Osteoblast (primary cell): ENCODE data around the gene ECD. TPM values are rescaled to one million over a fixed set of nuclear protein-coding genes. Genes with fewer than 3 reads are reported as not detected.

Source experiments
- DNase-seq: peaks from one replicate; pipeline ENCODE4 v3.0.0; 2011; ENCODE audit warnings: low spot score, mixed read lengths; ENCODE audit not compliant: insufficient read length; ENCODE audit errors: missing footprints
- H2AFZ ChIP-seq: 2 replicates; pipeline ENCODE4 v1.6.0; 2011; ENCODE audit warnings: mild to moderate bottlenecking, low read length
- H3K27ac ChIP-seq: 2 replicates; pipeline ENCODE4 v1.5.1; 2011; ENCODE audit warnings: mild to moderate bottlenecking, low read depth, low read length, moderate library complexity
- H3K27me3 ChIP-seq: 2 replicates; pipeline ENCODE4 v1.6.0; 2012; ENCODE audit warnings: mild to moderate bottlenecking, control low read depth, inconsistent platforms, low read length, moderate library complexity; ENCODE audit not compliant: insufficient read depth
- H3K36me3 ChIP-seq: 2 replicates; pipeline ENCODE4 v1.5.1; 2011; ENCODE audit warnings: mild to moderate bottlenecking, low read length, control low read depth, moderate library complexity; ENCODE audit not compliant: insufficient read depth
- H3K4me1 ChIP-seq: 2 replicates; pipeline ENCODE4 v1.5.1; 2011; ENCODE audit warnings: mild to moderate bottlenecking, low read length, control low read depth, moderate library complexity; ENCODE audit not compliant: insufficient read depth
- H3K4me2 ChIP-seq: 2 replicates; pipeline ENCODE4 v1.6.0; 2011; ENCODE audit warnings: mild to moderate bottlenecking, low read length; ENCODE audit not compliant: insufficient read depth
- H3K4me3 ChIP-seq: fragments of 200-600 bp; sonication (generic); 3 replicates; pipeline ENCODE4 v1.5.1; 2012; ENCODE audit warnings: mild to moderate bottlenecking, low read length, inconsistent platforms; ENCODE audit not compliant: insufficient read depth
- H3K79me2 ChIP-seq: 2 replicates; pipeline ENCODE4 v1.6.0; 2012; ENCODE audit warnings: mild to moderate bottlenecking, low read length, control low read depth, inconsistent platforms; ENCODE audit not compliant: insufficient read depth
- H3K9me3 ChIP-seq: 2 replicates; pipeline ENCODE4 v1.5.1; 2011; ENCODE audit warnings: low read depth, low read length, control low read depth
- H4K20me1 ChIP-seq: 2 replicates; pipeline ENCODE4 v1.6.0; 2012; ENCODE audit warnings: mild to moderate bottlenecking, low read length, control low read depth; ENCODE audit not compliant: insufficient read depth
- total RNA-seq: library from RNA; depleted of rRNA; stranded (reverse); fragments of >200 nt; gene quantifications from 2 replicates; pipeline ENCODE4 v1.2.3, GENCODE V29; 2012
- TF ChIP-seq, protein P1 (sequence below): IDR thresholded peaks from 2 replicates; pipeline ENCODE4 v1.5.1; 2011; ENCODE audit warnings: mild to moderate bottlenecking, low read depth, low read length, moderate library complexity; ENCODE audit errors: extremely low read depth

Gene ECD
- total RNA-seq, 1 donor = 35.5 TPM

DNA sequence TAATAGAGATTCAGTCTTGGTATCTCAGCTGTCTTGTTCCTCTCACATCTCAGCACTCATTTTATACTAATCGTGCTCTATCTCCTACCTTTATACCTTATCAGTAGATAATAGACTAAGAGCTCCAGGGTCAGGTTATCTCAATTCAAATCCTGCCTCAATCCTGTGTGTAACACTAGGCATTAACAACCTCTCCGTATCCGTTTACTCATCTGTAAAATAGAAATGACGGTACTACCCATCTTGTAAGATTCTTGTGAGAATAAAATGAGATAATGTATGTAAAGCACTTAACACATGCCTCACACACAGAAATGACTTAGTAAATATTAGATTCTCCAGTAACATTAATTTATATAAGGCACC, 70.5 kb downstream of the ECD start:
- peak overlapping the region; percentile 83 for H3K4me2 ChIP-seq
- H4K20me1 ChIP-seq = peaks cover 3% of the 10 kb centered on the region
- no peaks in the 10 kb centered on the region for H3K9me3 ChIP-seq
- H2AFZ ChIP-seq = peak overlapping the region; percentile 85
- H3K27ac ChIP-seq = peak overlapping the region; percentile 88
- H3K4me3 ChIP-seq = peak overlapping the region; percentile 86
- H3K79me2 ChIP-seq = peaks cover 29% of the 10 kb centered on the region
- TF ChIP-seq, protein P1, sequence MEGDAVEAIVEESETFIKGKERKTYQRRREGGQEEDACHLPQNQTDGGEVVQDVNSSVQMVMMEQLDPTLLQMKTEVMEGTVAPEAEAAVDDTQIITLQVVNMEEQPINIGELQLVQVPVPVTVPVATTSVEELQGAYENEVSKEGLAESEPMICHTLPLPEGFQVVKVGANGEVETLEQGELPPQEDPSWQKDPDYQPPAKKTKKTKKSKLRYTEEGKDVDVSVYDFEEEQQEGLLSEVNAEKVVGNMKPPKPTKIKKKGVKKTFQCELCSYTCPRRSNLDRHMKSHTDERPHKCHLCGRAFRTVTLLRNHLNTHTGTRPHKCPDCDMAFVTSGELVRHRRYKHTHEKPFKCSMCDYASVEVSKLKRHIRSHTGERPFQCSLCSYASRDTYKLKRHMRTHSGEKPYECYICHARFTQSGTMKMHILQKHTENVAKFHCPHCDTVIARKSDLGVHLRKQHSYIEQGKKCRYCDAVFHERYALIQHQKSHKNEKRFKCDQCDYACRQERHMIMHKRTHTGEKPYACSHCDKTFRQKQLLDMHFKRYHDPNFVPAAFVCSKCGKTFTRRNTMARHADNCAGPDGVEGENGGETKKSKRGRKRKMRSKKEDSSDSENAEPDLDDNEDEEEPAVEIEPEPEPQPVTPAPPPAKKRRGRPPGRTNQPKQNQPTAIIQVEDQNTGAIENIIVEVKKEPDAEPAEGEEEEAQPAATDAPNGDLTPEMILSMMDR = no peak
- no peaks in the 10 kb centered on the region for H3K27me3 ChIP-seq
- peaks cover 16% of the 10 kb centered on the region for H3K4me1 ChIP-seq
- no peak for DNase-seq
- no peaks in the 10 kb centered on the region for H3K36me3 ChIP-seq

DNA sequence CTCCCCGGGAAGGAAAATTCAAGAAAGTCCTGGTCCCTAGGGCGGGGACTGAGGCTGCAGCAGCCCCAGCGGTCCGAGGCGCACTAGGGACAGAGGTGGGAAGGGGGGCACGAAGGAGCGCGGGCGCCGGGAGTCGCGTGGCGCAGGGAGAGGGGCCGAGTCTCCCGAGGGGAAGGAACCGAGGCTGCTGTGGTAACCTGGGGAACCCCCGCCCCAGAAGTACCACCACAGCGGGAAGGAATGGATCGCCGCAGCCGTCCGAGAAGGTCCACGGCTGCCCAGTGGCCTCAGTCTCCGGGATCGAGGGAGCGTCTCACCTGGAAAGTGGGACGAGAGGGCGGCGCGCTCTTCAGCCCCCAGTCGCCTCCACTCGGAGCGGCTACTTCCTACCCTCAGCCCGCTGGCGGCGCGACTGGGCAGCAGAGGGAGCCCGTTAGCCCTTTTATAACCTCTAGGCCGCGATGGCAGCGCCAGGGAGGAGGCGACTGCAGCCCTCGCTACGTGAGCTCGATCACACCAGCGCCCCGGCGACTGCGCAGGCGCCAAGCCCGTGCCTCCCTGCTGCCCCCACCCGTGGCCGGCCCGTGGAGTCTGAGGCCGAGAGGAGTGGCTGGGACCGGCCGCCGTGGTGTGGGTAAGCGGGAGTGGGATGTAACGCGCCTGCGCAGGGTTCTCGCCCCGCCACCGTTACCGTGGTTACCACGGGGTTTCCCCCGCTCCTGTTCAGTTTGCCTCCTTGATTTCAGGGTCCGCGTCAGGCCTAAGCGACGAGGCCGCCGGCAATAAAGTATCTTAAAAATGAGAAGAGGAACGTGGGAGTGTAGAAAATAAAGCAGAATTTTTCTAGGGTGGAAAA, 71.1 kb downstream of the ECD start, which contains the start of gene P4HA1:
Gene P4HA1, minus strand, starts transcription at position 418 of the 856 bp plus-strand sequence. CDS start 21,983 bp downstream, outside the sequence.
- H3K36me3 ChIP-seq = no peaks in the 10 kb centered on the region
- H3K27ac ChIP-seq = peak within 1 kb of the TSS; percentile 88
- peak within 1 kb of the TSS; percentile 85 for H2AFZ ChIP-seq
- peaks cover 3% of the 10 kb centered on the region for H4K20me1 ChIP-seq
- no peaks in the 10 kb centered on the region for H3K9me3 ChIP-seq
- DNase-seq = peak; percentile 98
- TF ChIP-seq, protein P1 = peak; percentile 54
- H3K79me2 ChIP-seq = peaks cover 35% of the 10 kb centered on the region
- no peaks in the 10 kb centered on the region for H3K27me3 ChIP-seq
- peak within 1 kb of the TSS; percentile 86 for H3K4me3 ChIP-seq
- peak within 1 kb of the TSS; percentile 83 for H3K4me2 ChIP-seq
- peaks cover 16% of the 10 kb centered on the region for H3K4me1 ChIP-seq

DNA sequence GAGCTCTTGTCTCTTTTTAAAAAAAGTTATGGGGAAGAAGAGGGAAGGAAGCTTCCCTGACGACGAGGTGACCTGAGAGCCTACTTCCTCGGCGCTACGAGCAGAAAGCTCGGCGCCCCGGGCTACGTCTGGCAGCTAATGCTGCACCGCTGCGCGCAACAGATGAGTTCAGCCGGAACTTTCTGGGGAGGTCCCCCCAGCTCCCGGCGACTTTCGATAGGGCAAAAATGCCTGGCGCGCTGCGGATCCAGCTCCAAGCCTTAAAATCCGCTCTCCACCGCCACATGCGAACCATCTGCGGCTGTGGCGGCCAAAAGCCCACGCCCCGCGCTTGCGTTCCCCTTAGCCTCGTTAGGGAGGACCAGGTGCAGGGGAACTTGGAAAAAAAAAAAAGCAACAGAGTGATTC, 71.8 kb downstream of the ECD start:
- H3K79me2 ChIP-seq = peaks cover 41% of the 10 kb centered on the region
- H3K27ac ChIP-seq = peak overlapping the region; percentile 88
- no peaks in the 10 kb centered on the region for H3K9me3 ChIP-seq
- peaks cover 16% of the 10 kb centered on the region for H3K4me1 ChIP-seq
- no peaks in the 10 kb centered on the region for H3K27me3 ChIP-seq
- peak; percentile 83 for DNase-seq
- H3K4me3 ChIP-seq = peak overlapping the region; percentile 86
- peaks cover 3% of the 10 kb centered on the region for H4K20me1 ChIP-seq
- H2AFZ ChIP-seq = peak overlapping the region; percentile 27
- TF ChIP-seq, protein P1 = no peak
- no peaks in the 10 kb centered on the region for H3K36me3 ChIP-seq
- H3K4me2 ChIP-seq = peak overlapping the region; percentile 83

DNA sequence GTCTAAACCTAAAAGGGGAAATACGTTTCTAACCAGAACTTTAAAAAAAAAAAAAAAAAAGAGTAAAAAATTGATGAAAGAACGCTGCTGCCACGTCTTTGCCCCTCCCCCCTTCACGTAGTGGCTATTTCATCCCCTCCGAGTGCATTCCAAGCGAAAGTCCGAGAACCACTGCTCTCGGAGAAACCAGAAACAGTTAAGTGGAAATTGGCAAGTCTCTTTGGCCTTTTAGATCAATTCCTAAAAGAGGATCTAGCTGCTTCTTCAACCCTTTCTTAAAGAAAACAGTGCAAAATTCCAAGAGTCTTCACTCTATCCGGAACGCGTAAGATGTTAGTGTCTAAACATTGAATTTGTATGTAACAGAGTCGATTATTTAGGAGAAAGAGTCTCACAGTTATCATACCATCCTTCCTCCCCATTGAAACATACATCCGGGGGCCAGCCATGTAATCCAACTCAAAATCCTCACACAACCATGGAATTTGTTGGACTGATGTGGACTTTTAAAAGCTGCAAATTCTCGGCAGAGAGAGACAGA, 72.3 kb downstream of the ECD start:
- TF ChIP-seq, protein P1 = no peak
- Histone ChIP-seq H2AFZ (peak overlapping the region; percentile 27), H3K9me3 (no peaks in the 10 kb centered on the region), H3K4me1 (peaks cover 16% of the 10 kb centered on the region), H3K79me2 (peaks cover 43% of the 10 kb centered on the region), H3K4me3 (peak overlapping the region; percentile 86), H4K20me1 (peaks cover 3% of the 10 kb centered on the region), H3K27me3 (no peaks in the 10 kb centered on the region), H3K4me2 (peak overlapping the region; percentile 83), H3K36me3 (no peaks in the 10 kb centered on the region), H3K27ac (peak overlapping the region; percentile 88)
- DNase-seq = peak; percentile 69
